GM23248 (cell line): ENCODE results near the gene SKIDA1.

ENCODE experiments used
- EZH2 ChIP-seq: fragments of 200-600 bp; sonication (generic); IDR thresholded peaks from 2 replicates; pipeline ENCODE4 v1.6.1; 2018; ENCODE audit warnings: antibody characterized with exemption, mild to moderate bottlenecking; ENCODE audit not compliant: insufficient read depth, poor library complexity, severe bottlenecking
- EZH2phosphoT487 ChIP-seq: fragments of 200-600 bp; sonication (generic); IDR thresholded peaks from 2 replicates; pipeline ENCODE4 v1.6.1; 2018; ENCODE audit warnings: antibody characterized with exemption, moderate library complexity, mild to moderate bottlenecking, low read depth; ENCODE audit not compliant: insufficient read depth

- TF ChIP-seq EZH2 (no peak), EZH2phosphoT487 (no peak)
These were observed 21.9 kb downstream of the SKIDA1 start for GRCh38 chr10:21503542-21503941.
